Pancreas (tissue), 10 donors: ENCODE data around the gene LGALS3BP. TPM values are rescaled to one million over a fixed set of nuclear protein-coding genes. Genes with fewer than 3 reads are reported as not detected.

Experiments
- ATAC-seq, 4 donors: fragments of 200-7000 bp; cut with Tn5 transposase; one replicate each; pipeline versions ENCODE4 v1.8.0 to v1.9.1; 2020; ENCODE audit warnings: mild to moderate bottlenecking in 4 of 4, moderate library complexity in 4 of 4
- DNase-seq, 6 donors: peaks; one replicate each; pipeline ENCODE4 v3.0.0-alpha.2; 2020
- FAIRE-seq: peaks from 2 replicates; lab custom pipeline; 2012; peaks lifted over from hg19 to GRCh38; lab: Jason Lieb, UNC
- H3K27ac ChIP-seq, 4 donors: fragments of 200-600 bp; sonication (generic); 1 replicate in 3 of 4; 2 replicates in 1 of 4; pipeline versions ENCODE4 v1.5.0 to v1.8.0; 2020
- H3K27me3 ChIP-seq, 4 donors: fragments of 200-600 bp; one replicate each; pipeline ENCODE4 v1.8.0; 2021
- H3K36me3 ChIP-seq, 3 donors: fragments of 200-600 bp; sonication (generic) in 1 of 3; one replicate each; pipeline versions ENCODE4 v1.5.0 to v1.8.0; 2020 to 2021
- H3K4me1 ChIP-seq, 3 donors: fragments of 200-600 bp; one replicate each; pipeline ENCODE4 v1.8.0; 2021
- H3K4me3 ChIP-seq, 4 donors: fragments of 200-600 bp; sonication (generic) in 2 of 4; one replicate each; pipeline versions ENCODE4 v1.5.0 to v1.8.0; 2020 to 2021
- H3K9me3 ChIP-seq, 4 donors: fragments of 200-600 bp; one replicate each; pipeline ENCODE4 v1.8.0; 2021
- CTCF ChIP-seq, 4 donors: fragments of 200-600 bp; sonication (generic) in 3 of 4; IDR thresholded peaks; one replicate each; pipeline versions ENCODE4 v1.5.0 to v1.8.0; 2021; ENCODE audit warnings: antibody characterized with exemption in 4 of 4
- WGBS, 2 donors: extraction: QIAGEN DNeasy Blood & Tissue Kit; methylation state at CpG; one replicate each; pipeline ENCODE4 v1.1.7; 2013; 5-methylcytosine and 5-hydroxymethylcytosine counted together
- intact Hi-C, 3 donors: fragments of 100-400 bp; cut with DNase I; formaldehyde crosslinking; loops; one replicate each; pipeline versions ENCODE4 v1.11.1 to v1.14.2; 2022
- polyA plus RNA-seq, 2 donors: library from polyadenylated mRNA; stranded (reverse); fragments of 200-250 nt; gene quantifications; one replicate each; pipeline ENCODE4 v1.2.3, GENCODE V29; 2013
- total RNA-seq, 6 donors: library from RNA; stranded (reverse); fragmentation: NEBNext Ultra II Directional in 4 of 6; extraction: Animal tissue kit (Norgen Biotek cat#: 25700) in 4 of 6; gene quantifications; one replicate each; pipeline versions ENCODE4 v1.2.1 to v1.2.4, GENCODE V29; 2021 to 2023
- donor health status: healthy with polysubstance abuse.
- donor health status: DM: no; HTN: no; CAD: no; lungs with moderate emphysema.
- donor health status: DM: no; HTN: no; CAD: no.
- donor health status: control.
- donor health status: control.
- donor health status: Bipolar disorder and iron deficiency.
- donor health status: DM: yes; HTN: yes; CAD: no.
- donor health status: DM: no; HTN: no; CAD: no.
- donor health status: DM: no; HTN: no; CAD: no.
- donor health status: DM: yes; HTN: yes; CAD: no.

Gene LGALS3BP
- total and polyA plus RNA-seq, 8 donors, result 35.3 to 169 (median 77.2) TPM

DNA sequence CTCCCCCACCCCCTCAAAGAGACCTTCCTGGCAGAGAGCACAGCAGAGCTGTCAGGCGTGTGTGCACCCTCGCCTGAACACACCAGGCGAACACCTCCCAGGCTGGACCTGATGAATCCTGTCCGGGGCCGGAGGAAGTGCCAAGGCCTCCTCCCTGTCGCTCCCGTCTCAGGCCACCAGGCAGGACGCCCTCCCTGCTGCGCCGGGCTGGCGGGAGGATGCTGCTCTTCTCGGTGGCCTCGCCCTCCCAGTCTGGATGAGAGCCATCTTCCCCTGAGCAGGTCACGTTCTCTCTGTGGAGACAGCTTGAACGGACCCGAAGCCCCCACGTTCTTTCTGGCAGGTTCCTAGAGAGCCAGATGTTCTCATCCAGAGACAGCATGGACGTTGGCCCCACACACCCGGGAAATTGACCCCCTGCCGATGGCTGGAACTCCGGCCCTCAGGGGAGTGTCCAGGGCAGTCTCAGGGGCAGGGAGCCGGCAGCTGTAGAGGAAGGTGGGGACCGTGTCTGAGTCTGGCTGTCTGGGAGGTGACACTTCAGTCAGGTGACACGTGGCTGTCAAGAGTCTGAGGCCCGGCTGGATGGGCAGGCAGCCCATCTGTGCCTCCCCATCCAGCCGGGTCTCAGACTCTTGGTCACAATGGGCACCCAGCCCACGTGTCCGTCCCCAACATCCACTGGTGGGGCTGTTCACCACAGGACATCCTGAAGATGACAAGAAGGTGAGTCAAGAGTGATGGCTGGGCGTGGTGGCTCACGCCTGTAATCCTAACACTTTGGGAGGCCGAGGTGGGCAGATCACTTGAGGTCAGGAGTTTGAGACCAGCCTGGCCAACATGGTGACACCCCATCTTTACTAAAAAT lies 49.6 kb downstream of the LGALS3BP start:
- ATAC-seq, result no peak
- H3K27me3 ChIP-seq, result no peaks in the 10 kb centered on the region
- peaks cover 7 to 19% (median 10%) of the 10 kb centered on the region in 3 donors for H3K4me1 ChIP-seq
- no peak for FAIRE-seq
- H3K9me3 ChIP-seq, result no peaks in the 10 kb centered on the region
- no peak overlapping the region for H3K4me3 ChIP-seq
- no peak for DNase-seq
- intact Hi-C loops, result loop anchor here in 2 of 3 donors (10.0 kb wide), 2 partner anchors 55 kb away; no protein-coding TSS in a partner anchor
- WGBS, 2 donors, result 76 to 77% methylated on average over 31 of the region's 31 CpGs
- no peaks in the 10 kb centered on the region for H3K36me3 ChIP-seq
- H3K27ac ChIP-seq, result no peak overlapping the region
- TF ChIP-seq CTCF (IDR thresholded peaks at IDR 0.05), result no peak

- FAIRE-seq, result no peak
- ATAC-seq, result peak in 3 of 4 donors; percentile 16 to 33 (median 33)
- H3K27me3 ChIP-seq, result no peaks in the 10 kb centered on the region
- TF ChIP-seq CTCF (IDR thresholded peaks at IDR 0.05), result no peak
- H3K4me3 ChIP-seq, result peak overlapping the region; percentile 31 to 73 (median 65)
- peaks cover 12 to 25% (median 14%) of the 10 kb centered on the region in 3 donors for H3K4me1 ChIP-seq
- WGBS, 2 donors, result 45 to 50% methylated on average over 31 to 33 of the region's 33 CpGs
- H3K36me3 ChIP-seq, result no peaks in the 10 kb centered on the region
- intact Hi-C loops, result loop anchor here in 2 of 3 donors (10.0 kb wide), 1 partner anchor 51 kb away; no protein-coding TSS in a partner anchor
- H3K9me3 ChIP-seq, result no peaks in the 10 kb centered on the region
- peak overlapping the region; percentile 51 to 88 (median 82) for H3K27ac ChIP-seq
- DNase-seq, result peak in 5 of 6 donors; percentile 46 to 69 (median 52)
Measured at GRCh38 chr17:78925662-78926555, 53.8 kb downstream of the LGALS3BP start.

GRCh38 chr17:78925234-78925633 lies 54.5 kb downstream of the LGALS3BP start, which contains the start of gene TIMP2:
Gene TIMP2 (minus strand): TSS chr17:78925387. CDS start chr17:78925088, 299 bp downstream.
- WGBS, 2 donors, result 0 to 1% methylated on average over 11 to 52 of the region's 52 CpGs
- peak; percentile 80 to 95 (median 90) for DNase-seq
- TF ChIP-seq CTCF (IDR thresholded peaks at IDR 0.05), result peak in 2 of 4 donors; percentile 18 to 19
- H3K36me3 ChIP-seq, result no peaks in the 10 kb centered on the region
- H3K27me3 ChIP-seq, result no peaks in the 10 kb centered on the region
- peak; percentile 46 to 68 (median 52) for ATAC-seq
- H3K9me3 ChIP-seq, result no peaks in the 10 kb centered on the region
- no peak for FAIRE-seq
- H3K4me3 ChIP-seq, result peak within 1 kb of the TSS; percentile 57 to 74 (median 73)
- peak within 1 kb of the TSS; percentile 57 to 91 (median 86) for H3K27ac ChIP-seq
- intact Hi-C loops, result loop anchor here in 2 of 3 donors (10.0 kb wide), 1 partner anchor 50 kb away; no protein-coding TSS in a partner anchor
- peaks cover 18 to 32% (median 21%) of the 10 kb centered on the region in 3 donors for H3K4me1 ChIP-seq

DNA sequence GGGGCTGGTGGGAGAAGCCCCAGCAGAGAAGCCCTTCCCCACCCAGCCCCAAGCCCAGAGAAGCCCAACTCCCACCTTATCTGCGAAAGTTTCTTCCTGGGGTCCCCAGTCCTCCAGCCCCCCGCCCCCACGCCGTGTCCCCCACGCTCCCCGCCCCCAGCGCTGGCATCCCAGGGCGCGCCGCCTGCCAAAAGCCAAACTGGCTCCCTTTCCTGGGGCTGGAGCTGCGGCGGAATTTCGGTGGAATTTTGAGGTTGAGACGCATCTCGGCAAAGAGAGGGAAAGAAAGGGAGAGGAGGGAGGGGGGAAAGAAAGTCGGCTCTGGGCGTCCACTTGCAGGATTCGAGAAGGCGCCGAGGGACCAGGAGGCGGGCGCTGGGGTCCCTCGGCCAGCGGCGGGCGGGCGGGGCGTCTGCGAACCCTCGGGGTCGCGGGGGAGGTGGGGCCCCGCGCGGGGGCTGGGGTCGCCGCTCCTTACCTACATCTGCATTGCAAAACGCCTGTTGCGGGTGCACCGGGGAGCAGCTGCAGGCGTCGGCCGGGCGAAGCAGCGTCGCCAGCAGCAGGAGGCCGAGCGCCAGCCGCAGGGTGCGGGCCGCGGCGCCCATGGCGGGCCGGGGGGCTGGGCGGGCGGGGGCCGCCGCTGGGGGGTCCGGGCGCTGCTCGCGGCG lies 55.1 kb downstream of the LGALS3BP start:
- intact Hi-C loops, result loop anchor here in 2 of 3 donors (10.0 kb wide), 1 partner anchor 50 kb away; no protein-coding TSS in a partner anchor
- peak in 2 of 6 donors; percentile 65 to 71 for DNase-seq

More for the DNA sequence above, 55.1 kb downstream of the LGALS3BP start:
- FAIRE-seq (no peak), ATAC-seq (peak in 3 of 4 donors; percentile 0 to 4 (median 1))
- peaks cover 23 to 38% (median 25%) of the 10 kb centered on the region in 3 donors for H3K4me1 ChIP-seq
- H3K4me3 ChIP-seq, result peak overlapping the region; percentile 57 to 74 (median 73)
- H3K36me3 ChIP-seq, result no peaks in the 10 kb centered on the region
- no peak for TF ChIP-seq CTCF (IDR thresholded peaks at IDR 0.05)
- no peaks in the 10 kb centered on the region for H3K27me3 ChIP-seq
- WGBS, 2 donors, result 0 to 1% methylated on average over 14 to 64 of the region's 64 CpGs
- no peaks in the 10 kb centered on the region for H3K9me3 ChIP-seq
- H3K27ac ChIP-seq, result peak overlapping the region; percentile 52 to 91 (median 74)
